H1 (cell line): ENCODE data around the gene UMOD.

Experiments
- CEBPB ChIP-seq: IDR thresholded peaks from 2 replicates; pipeline ENCODE4 v1.6.1; 2012; ENCODE audit warnings: low read depth, low read length
- CHD2 ChIP-seq: IDR thresholded peaks from 2 replicates; pipeline ENCODE4 v1.6.1; 2012; ENCODE audit warnings: low read length, improper control_type of control experiment
- CTCF ChIP-seq, 3 experiments: IDR thresholded peaks; 1 replicate in 2 of 3; 2 replicates in 1 of 3; pipeline versions ENCODE4 v1.5.1 to v1.6.1; 2011; ENCODE audit warnings: low read length in 3 of 3, mild to moderate bottlenecking in 3 of 3, inconsistent platforms in 2 of 3, low read depth in 1 of 3, moderate library complexity in 1 of 3; ENCODE audit not compliant: insufficient read depth in 1 of 3; ENCODE audit errors: control extremely low read depth in 1 of 3
- EP300 ChIP-seq, 2 experiments: IDR thresholded peaks; 1 replicate in 1 of 2; 2 replicates in 1 of 2; pipeline ENCODE4 v1.6.1; 2011 to 2012; ENCODE audit warnings: low read depth in 2 of 2, low read length in 2 of 2, mild to moderate bottlenecking in 2 of 2, borderline replicate concordance in 1 of 2, inconsistent platforms in 1 of 2, moderate library complexity in 1 of 2
- EZH2 ChIP-seq: fragments of 200-600 bp; sonication (generic); IDR thresholded peaks from 2 replicates; pipeline ENCODE4 v1.7.1; 2012; ENCODE audit warnings: low read depth, mild to moderate bottlenecking, moderate library complexity, low read length, inconsistent platforms; ENCODE audit not compliant: severe bottlenecking
- KDM1A ChIP-seq: fragments of 200-600, 300-600 bp; sonication (generic); IDR thresholded peaks from 2 replicates; pipeline ENCODE4 v1.7.1; 2016; ENCODE audit warnings: mild to moderate bottlenecking, low read length, borderline replicate concordance
- SUZ12 ChIP-seq: fragments of 200-600 bp; sonication (generic); IDR thresholded peaks from 2 replicates; pipeline ENCODE4 v1.6.1; 2012; ENCODE audit warnings: mild to moderate bottlenecking, inconsistent platforms, low read length, moderate library complexity, mixed read lengths
- TAF1 ChIP-seq: IDR thresholded peaks from 2 replicates; pipeline ENCODE4 v1.6.1; 2011; ENCODE audit warnings: mild to moderate bottlenecking, low read depth, low read length

GRCh38 chr16:20320178-20320577, 32.3 kb downstream of the UMOD start:
- TF ChIP-seq CTCF (IDR thresholded peaks at IDR 0.05; ENCODE audit: control extremely low read depth in 1 of 3, insufficient read depth in 1 of 3, low read depth in 1 of 3, low read length in 3 of 3) (no peak), SUZ12 (no peak), EZH2 (no peak), TAF1 (no peak), EP300 (IDR thresholded peaks at IDR 0.05; ENCODE audit: borderline replicate concordance in 1 of 2, low read depth in 2 of 2, low read length in 2 of 2) (no peak), CEBPB (no peak), KDM1A (no peak), CHD2 (no peak)
